OCI-LY7 (cell line): ENCODE results near the gene CNIH2. TPM values are rescaled to one million over a fixed set of nuclear protein-coding genes. Genes with fewer than 3 reads are reported as not detected.

Experiments
- BruUV-seq: library from RNA; stranded (reverse); fragments of 400-500 nt; replicated peaks from 2 replicates; lab custom pipeline; 2021; lab: Mats Ljungman, UMichigan
- CTCF ChIA-PET: fragments of 300-600 bp; sonication (Branson Sonifier 250); formaldehyde crosslinking; loops from one replicate; lab custom pipeline; 2022; ENCODE audit warnings: antibody characterized with exemption; ENCODE audit not compliant: unreplicated experiment; lab: Charles Lee
- POLR2A ChIA-PET: fragments of 300-600 bp; sonication (Branson Sonifier 250); formaldehyde crosslinking; loops from one replicate; lab custom pipeline; 2022; ENCODE audit warnings: antibody characterized with exemption; lab: Charles Lee
- DNase-seq: peaks from one replicate; pipeline ENCODE4 v3.0.0-alpha.2; 2015; ENCODE audit warnings: low spot score
- H2AFZ ChIP-seq: fragments of 200-600 bp; sonication (generic), shearing (Covaris generic); 2 replicates; pipeline ENCODE4 v1.6.1; 2014; ENCODE audit warnings: mild to moderate bottlenecking, antibody characterized with exemption, low read length, moderate library complexity
- H3K27ac ChIP-seq: fragments of 200-600 bp; sonication (generic); 2 replicates; pipeline ENCODE4 v1.5.1; 2014; ENCODE audit warnings: mixed run types, low read depth, mild to moderate bottlenecking, moderate library complexity, low read length, inconsistent platforms; ENCODE audit not compliant: poor library complexity, severe bottlenecking
- H3K36me3 ChIP-seq: fragments of 200-600 bp; sonication (generic); 2 replicates; pipeline ENCODE4 v1.6.1; 2014; ENCODE audit warnings: mild to moderate bottlenecking, antibody characterized with exemption, low read length, moderate library complexity, mixed read lengths; ENCODE audit not compliant: insufficient read depth
- H3K4me1 ChIP-seq: fragments of 200-600 bp; sonication (generic); 2 replicates; pipeline ENCODE4 v1.5.1; 2014; ENCODE audit warnings: mild to moderate bottlenecking, low read length; ENCODE audit not compliant: insufficient read depth, poor library complexity, severe bottlenecking
- H3K4me2 ChIP-seq: fragments of 200-600 bp; sonication (generic); 2 replicates; pipeline ENCODE4 v1.6.1; 2014; ENCODE audit warnings: mild to moderate bottlenecking, low read length
- H3K4me3 ChIP-seq: fragments of 200-600 bp; sonication (generic); 2 replicates; pipeline ENCODE4 v1.5.1; 2014; ENCODE audit warnings: mild to moderate bottlenecking, low read depth, low read length; ENCODE audit not compliant: poor library complexity, severe bottlenecking
- H3K79me2 ChIP-seq: fragments of 200-600 bp; sonication (generic); 2 replicates; pipeline ENCODE4 v1.6.1; 2016; ENCODE audit warnings: low read depth, mild to moderate bottlenecking, low read length, moderate library complexity, mixed read lengths; ENCODE audit not compliant: insufficient read depth
- H3K9me2 ChIP-seq: fragments of 200-600 bp; sonication (generic); 2 replicates; pipeline ENCODE4 v1.6.1; 2016; ENCODE audit warnings: mild to moderate bottlenecking, low read length, mixed read lengths; ENCODE audit not compliant: insufficient read depth
- H3K9me3 ChIP-seq: fragments of 200-600 bp; sonication (generic); 2 replicates; pipeline ENCODE4 v1.6.1; 2014; ENCODE audit warnings: mild to moderate bottlenecking, mixed run types, low read length, mixed read lengths
- H4K20me1 ChIP-seq: fragments of 200-600 bp; sonication (generic); 2 replicates; pipeline ENCODE4 v1.6.1; 2014; ENCODE audit warnings: mild to moderate bottlenecking, antibody characterized with exemption, low read length, moderate library complexity, mixed read lengths; ENCODE audit not compliant: insufficient read depth
- EZH2phosphoT487 ChIP-seq: fragments of 200-600 bp; sonication (generic); IDR thresholded peaks from 2 replicates; pipeline ENCODE4 v1.6.1; 2018; ENCODE audit warnings: low read depth, borderline replicate concordance, mild to moderate bottlenecking, mixed run types, antibody characterized with exemption, low read length, moderate library complexity, mixed read lengths
- intact Hi-C: fragments of 100-400 bp; cut with micrococcal nuclease; formaldehyde crosslinking; loops from one replicate; pipeline ENCODE4 v1.10.0; 2022; ENCODE audit not compliant: unreplicated experiment
- total RNA-seq, 2 experiments: library from RNA; depleted of rRNA in 1 of 2; stranded (reverse); fragments of >200 nt in 1 of 2; shearing (Covaris generic) in 1 of 2; gene quantifications; 2 replicates each; pipeline ENCODE4 v1.2.3, GENCODE V29; 2014 to 2022
- TF ChIP-seq, protein P1 (sequence below): fragments of 200-600 bp; sonication (generic); conservative IDR thresholded peaks from 2 replicates; pipeline ENCODE4 v1.5.1; 2014; ENCODE audit warnings: mild to moderate bottlenecking, antibody characterized with exemption, low read length, moderate library complexity, mixed read lengths

The CNIH2 gene
- total RNA-seq, 2 experiments from 2014 or later, result 0.60 to 2.7 TPM

DNA sequence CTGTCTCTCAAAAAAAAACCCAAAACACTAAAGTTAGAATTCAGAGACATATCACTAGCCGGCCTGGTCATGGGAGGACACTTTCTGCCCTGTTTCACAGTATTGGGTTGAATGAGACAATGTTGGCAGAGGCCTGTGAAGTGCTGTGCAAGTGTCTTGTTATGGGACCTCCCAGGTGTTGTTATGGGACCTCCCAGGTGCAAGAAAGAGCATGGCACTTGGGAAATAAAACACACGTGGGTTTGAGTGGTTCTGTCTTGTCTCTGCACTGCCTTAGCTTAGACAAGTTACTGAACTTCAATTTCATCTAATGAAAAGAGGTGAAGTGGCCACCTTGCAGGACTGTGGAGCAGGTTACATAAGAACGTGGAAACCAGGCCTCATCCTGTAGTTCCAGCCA, 38.5 kb upstream of the CNIH2 start:
- H3K4me3 ChIP-seq, result no peak overlapping the region
- H3K36me3 ChIP-seq, result no peaks in the 10 kb centered on the region
- BruUV-seq, result no TSS peak
- H3K79me2 ChIP-seq, result no peaks in the 10 kb centered on the region
- H3K9me2 ChIP-seq, result no peaks in the 10 kb centered on the region
- H3K9me3 ChIP-seq, result no peaks in the 10 kb centered on the region
- H4K20me1 ChIP-seq, result no peaks in the 10 kb centered on the region
- H3K27ac ChIP-seq, result no peak overlapping the region
- no peak for DNase-seq
- ChIA-PET CTCF (no interaction called here), POLR2A (interaction anchor here (0.6 kb wide), 1 partner anchor 77 kb away, joined by 3 read pairs; no protein-coding TSS in a partner anchor)
- intact Hi-C loops, result no loop called here
- H3K4me1 ChIP-seq, result no peaks in the 10 kb centered on the region
- H3K4me2 ChIP-seq, result no peak overlapping the region
- no peak overlapping the region for H2AFZ ChIP-seq
- TF ChIP-seq EZH2phosphoT487, result no peak

DNA sequence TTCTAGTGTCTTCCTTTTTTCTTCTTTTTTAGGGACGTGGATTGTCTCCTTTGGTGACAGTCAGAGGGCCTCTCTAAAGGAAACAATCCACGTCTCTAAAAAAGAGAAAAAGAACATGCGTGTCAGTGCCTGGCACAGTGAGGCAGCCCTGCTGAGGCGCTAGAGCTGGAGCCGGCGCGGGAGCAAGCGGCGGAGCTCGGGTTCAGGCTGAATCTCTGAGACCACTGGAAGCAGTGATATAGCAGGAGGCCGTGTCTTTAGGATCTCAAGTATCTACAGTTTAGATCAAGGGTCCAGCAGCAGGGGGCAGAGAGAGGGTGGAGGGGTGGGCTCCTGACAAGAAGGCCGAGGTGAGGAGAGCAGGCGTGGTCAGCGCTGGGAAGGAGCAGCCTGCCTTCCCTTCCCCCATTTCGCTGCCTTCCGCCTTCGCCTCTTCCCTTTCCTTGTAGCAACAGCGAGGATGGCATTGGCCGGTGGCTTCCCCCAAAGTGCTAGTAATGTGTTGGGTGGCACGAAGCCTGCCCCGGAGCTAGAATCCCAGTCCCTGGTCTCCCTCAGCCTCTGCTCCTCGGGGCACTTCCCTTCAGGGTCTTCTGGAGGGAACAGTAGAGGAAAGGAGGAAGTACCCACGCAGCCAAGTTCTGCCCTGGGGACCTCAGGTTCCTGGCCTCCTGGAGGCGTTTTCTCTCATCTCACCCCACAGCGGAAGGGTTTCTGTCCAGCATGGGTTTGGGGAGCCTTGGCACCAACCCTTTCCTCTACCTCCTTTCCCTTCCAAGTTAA, 37.8 kb upstream of the CNIH2 start:
- H3K36me3 ChIP-seq, result no peaks in the 10 kb centered on the region
- no TSS peak for BruUV-seq
- intact Hi-C loops, result no loop called here

DNA sequence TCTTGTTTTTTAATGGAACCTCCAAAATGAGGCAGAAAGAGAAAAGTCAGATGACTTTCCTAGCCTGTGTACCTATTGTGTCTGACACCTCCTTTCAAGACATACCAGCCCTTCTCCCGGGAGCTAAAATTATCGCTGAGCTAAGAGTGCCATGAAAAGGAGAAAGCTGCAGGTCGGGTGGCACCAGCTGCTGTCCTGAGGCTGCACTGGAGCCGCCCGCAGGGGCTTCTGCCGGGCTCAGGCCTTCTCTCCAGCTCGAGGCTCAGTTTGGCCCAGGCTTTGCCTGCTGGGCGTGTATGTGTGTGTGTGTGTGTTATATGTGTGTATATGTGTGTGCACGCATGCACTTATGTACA, 37.2 kb upstream of the CNIH2 start:
- CTCF ChIA-PET, result no interaction called here
- Histone ChIP-seq H3K36me3 (no peaks in the 10 kb centered on the region), H3K4me2 (no peak overlapping the region), H3K27ac (no peak overlapping the region), H3K4me3 (no peak overlapping the region), H3K9me3 (no peaks in the 10 kb centered on the region), H2AFZ (no peak overlapping the region), H3K9me2 (no peaks in the 10 kb centered on the region), H3K4me1 (no peaks in the 10 kb centered on the region), H3K79me2 (no peaks in the 10 kb centered on the region), H4K20me1 (no peaks in the 10 kb centered on the region)
- BruUV-seq, result no TSS peak
- intact Hi-C loops, result no loop called here
- POLR2A ChIA-PET, result no interaction called here
- no peak for DNase-seq
- TF ChIP-seq, protein P1, sequence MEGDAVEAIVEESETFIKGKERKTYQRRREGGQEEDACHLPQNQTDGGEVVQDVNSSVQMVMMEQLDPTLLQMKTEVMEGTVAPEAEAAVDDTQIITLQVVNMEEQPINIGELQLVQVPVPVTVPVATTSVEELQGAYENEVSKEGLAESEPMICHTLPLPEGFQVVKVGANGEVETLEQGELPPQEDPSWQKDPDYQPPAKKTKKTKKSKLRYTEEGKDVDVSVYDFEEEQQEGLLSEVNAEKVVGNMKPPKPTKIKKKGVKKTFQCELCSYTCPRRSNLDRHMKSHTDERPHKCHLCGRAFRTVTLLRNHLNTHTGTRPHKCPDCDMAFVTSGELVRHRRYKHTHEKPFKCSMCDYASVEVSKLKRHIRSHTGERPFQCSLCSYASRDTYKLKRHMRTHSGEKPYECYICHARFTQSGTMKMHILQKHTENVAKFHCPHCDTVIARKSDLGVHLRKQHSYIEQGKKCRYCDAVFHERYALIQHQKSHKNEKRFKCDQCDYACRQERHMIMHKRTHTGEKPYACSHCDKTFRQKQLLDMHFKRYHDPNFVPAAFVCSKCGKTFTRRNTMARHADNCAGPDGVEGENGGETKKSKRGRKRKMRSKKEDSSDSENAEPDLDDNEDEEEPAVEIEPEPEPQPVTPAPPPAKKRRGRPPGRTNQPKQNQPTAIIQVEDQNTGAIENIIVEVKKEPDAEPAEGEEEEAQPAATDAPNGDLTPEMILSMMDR, result no peak
- TF ChIP-seq EZH2phosphoT487, result no peak

More for the DNA sequence above, 37.8 kb upstream of the CNIH2 start:
- Histone ChIP-seq H4K20me1 (no peaks in the 10 kb centered on the region), H3K9me2 (no peaks in the 10 kb centered on the region), H3K27ac (no peak overlapping the region), H3K4me2 (no peak overlapping the region), H2AFZ (no peak overlapping the region), H3K9me3 (no peaks in the 10 kb centered on the region), H3K79me2 (no peaks in the 10 kb centered on the region), H3K4me1 (no peaks in the 10 kb centered on the region), H3K4me3 (no peak overlapping the region)
- CTCF ChIA-PET, result no interaction called here
- POLR2A ChIA-PET, result interaction anchor here (0.6 kb wide), 1 partner anchor 77 kb away, joined by 3 read pairs; no protein-coding TSS in a partner anchor
- TF ChIP-seq, protein P1, result no peak
- no peak for TF ChIP-seq EZH2phosphoT487
- DNase-seq, result no peak
